GM18511 (cell line): ENCODE results near the gene NCCRP1.
"Not testable (repeated sequence)": the region's sequence is repeated elsewhere in the genome, so short reads cannot be mapped to it uniquely, and the experiment has no call there.

Experiments
- ATAC-seq: cut with Tn5 transposase; IDR thresholded peaks from one replicate; pipeline ENCODE4 v1.9.1; 2021; ENCODE audit warnings: mild to moderate bottlenecking, moderate library complexity; ENCODE audit not compliant: unreplicated experiment

The NCCRP1 gene

DNA sequence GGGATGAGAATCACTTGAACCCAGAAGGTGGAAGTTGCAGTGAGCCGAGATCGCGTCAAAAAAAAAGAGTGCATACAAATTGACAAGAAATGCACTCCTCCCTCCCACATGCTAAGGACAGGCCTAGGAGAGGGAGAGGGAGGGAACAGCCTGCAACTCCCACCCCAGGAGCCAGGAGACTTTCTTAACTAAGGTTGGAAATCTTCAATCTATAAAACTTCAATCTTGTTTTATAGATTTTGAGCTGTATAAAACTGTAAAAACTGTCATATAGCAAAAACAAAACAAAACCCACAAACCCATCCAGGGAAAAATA lies 8.6 kb downstream of the NCCRP1 start:
- no peak for ATAC-seq

- ATAC-seq: no peak
These were observed 9.4 kb downstream of the NCCRP1 start for GRCh38 chr19:39206122-39206521.

- ATAC-seq: no peak
These were observed 10.6 kb downstream of the NCCRP1 start for GRCh38 chr19:39207293-39207836.

GRCh38 chr19:39208175-39208795 lies 11.5 kb downstream of the NCCRP1 start:
- no peak for ATAC-seq

GRCh38 chr19:39209196-39209595 lies 12.4 kb downstream of the NCCRP1 start:
- no peak for ATAC-seq

DNA sequence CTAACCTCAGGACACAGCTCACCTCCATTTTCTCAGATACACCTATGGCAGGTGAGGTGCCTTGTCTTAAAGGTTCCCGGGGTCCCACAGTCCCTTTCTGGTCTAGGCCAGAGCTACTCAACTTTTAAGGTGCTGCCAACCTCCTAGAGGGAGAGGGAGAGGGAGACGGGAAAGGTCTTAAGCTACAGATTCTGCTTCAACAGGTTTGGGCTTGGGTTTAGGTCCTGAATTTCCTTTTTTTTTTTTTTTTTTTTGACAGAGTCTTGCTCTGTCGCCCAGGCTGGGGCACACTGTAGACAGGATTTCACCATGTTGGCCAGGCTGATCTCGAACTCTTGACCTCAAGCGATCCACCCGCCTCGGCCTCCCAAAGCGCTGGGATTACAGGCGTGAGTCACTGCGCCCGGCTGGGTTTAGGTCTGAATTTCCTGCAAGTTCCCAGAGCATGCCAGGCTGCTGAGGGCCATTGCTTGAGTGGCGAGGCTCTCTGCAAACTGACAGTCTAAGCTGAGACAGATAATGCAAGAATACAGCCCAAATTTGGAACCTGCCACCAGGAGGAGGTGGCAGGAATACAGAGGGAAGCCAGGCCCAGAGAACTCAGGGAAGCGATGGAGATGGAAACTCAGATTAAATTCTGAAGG lies 15.1 kb downstream of the NCCRP1 start:
- ATAC-seq: no peak

DNA sequence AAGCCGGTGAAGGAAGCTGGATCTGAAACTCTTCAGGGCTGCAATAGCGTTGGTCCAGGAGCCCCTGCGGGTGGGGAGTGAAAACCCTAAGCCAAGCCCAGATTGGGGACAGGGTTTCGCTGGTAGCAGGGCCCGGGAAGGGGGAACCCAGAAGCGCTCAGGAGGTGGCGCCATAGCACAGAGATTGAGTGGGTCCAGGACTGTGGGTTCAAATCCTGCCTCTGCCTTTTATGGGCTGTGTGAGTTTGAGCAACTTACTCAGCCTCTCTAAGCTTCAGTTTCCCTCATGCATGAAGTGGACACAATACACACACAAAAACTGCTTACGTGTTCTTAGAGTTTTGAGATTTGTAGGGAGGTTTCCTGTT lies 15.6 kb downstream of the NCCRP1 start:
- no peak for ATAC-seq

DNA sequence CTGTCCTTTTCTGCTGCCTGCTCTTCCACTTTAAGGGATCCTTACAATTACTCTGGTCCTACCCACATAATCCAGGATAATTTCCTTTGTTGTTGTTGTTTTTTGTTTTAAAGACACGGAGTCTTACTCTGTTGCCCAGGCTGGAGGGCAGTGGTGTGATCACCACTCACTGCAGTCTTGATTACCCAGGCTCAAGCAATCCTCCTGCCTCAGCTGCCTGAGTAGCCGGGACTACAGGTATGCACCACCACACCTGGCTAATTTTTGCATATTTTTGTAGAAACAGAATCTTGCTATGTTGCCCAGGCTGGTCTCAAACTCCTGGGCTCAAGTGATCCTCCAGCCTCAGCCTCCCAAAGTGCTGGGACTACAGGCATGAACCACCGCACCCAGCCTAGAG lies 18.6 kb downstream of the NCCRP1 start:
- ATAC-seq: not testable (repeated sequence)

DNA sequence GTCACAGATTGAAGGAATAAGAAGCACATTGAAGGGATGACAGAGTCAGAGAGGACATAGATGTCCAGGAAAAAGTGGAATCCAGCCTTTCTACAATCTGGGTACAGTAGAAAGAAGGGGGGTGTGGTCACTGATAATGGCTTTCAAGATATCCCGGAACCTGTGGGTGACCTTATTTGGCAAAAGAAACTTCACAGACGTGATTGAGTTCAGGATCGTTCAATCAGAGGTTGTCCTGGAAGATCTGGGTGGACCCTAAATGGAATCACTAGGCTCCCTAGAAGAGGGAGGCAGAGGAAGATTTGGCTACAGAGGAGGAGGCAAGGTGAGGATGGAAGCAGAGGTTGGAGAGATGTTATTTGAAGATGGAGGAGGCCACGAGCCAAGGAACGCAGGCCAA lies 20.3 kb downstream of the NCCRP1 start:
- no peak for ATAC-seq

GRCh38 chr19:39218230-39219007 lies 21.7 kb downstream of the NCCRP1 start:
- ATAC-seq: no peak

GRCh38 chr19:39219108-39219507 lies 22.3 kb downstream of the NCCRP1 start:
- ATAC-seq: not testable (repeated sequence)

- no peak for ATAC-seq
These were observed 27.0 kb downstream of the NCCRP1 start for GRCh38 chr19:39223703-39224279.

DNA sequence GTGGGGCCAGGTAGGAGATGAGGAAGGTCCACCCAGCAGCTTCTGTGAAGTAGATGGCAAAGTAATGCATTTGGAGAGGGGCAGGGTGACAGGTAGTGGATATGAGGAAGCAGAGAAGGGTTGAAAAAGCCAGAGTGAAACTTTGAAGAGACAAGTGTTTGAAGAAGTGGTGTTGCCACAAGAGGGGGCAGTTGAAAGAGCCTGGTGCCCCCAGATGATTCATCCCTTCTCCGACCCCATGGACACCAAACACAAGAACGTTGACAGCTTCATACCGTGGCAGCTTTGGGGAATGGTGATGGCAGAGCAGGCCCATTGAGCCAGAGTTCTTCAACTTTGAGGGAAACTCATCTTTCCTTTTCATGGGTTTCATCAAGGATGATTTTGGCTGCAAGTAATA lies 28.1 kb downstream of the NCCRP1 start:
- no peak for ATAC-seq

GRCh38 chr19:39230096-39230764 lies 33.5 kb downstream of the NCCRP1 start:
- no peak for ATAC-seq

GRCh38 chr19:39232708-39233107 lies 35.9 kb downstream of the NCCRP1 start:
- ATAC-seq: no peak

GRCh38 chr19:39236527-39236926 lies 39.8 kb downstream of the NCCRP1 start:
- ATAC-seq: no peak

GRCh38 chr19:39237200-39238184 lies 40.7 kb downstream of the NCCRP1 start:
- ATAC-seq: peak; percentile 75

GRCh38 chr19:39238209-39238608 lies 41.4 kb downstream of the NCCRP1 start:
- ATAC-seq: no peak

DNA sequence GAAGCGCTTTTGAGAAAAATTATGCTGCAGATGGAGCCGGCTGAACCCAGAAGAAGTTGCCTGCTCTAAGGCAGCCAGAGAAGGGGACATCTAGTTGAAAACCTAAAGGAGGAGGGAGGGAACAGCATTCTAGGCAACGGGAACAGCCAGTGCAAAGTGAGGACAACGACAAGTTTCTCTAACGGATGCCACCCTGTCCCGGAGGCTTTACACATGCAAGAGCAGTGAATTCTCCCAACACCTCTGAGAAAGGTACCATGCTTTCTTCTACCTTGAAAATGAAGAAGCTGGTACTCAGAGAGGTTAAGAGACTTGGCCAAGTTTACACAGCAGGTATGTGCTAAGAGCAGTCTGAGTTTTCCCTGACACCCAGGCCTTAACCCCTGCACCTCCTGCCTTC lies 42.2 kb downstream of the NCCRP1 start:
- ATAC-seq: no peak

GRCh38 chr19:39240421-39240820 lies 43.7 kb downstream of the NCCRP1 start:
- no peak for ATAC-seq
